ENCODE data around the gene USP6NL.

GRCh38 chr10:11568578-11568977, 42.9 kb downstream of the USP6NL start:
- TF ChIP-seq CTCF (conservative IDR thresholded peaks at IDR 0.05) = no peak
- no peak for TF ChIP-seq EZH2 (IDR thresholded peaks at IDR 0.05; ENCODE audit: low read depth)
